B cell (primary cell): Measurements from ENCODE around the gene RABL3.

Experiments used
- CTCF ChIP-seq: fragments of 200-600 bp; IDR thresholded peaks from one replicate; pipeline ENCODE4 v1.8.0; 2022; ENCODE audit warnings: antibody characterized with exemption, mild to moderate bottlenecking
- EZH2 ChIP-seq: IDR thresholded peaks from 2 replicates; pipeline ENCODE4 v1.6.1; 2012; ENCODE audit warnings: borderline replicate concordance, low read depth, mild to moderate bottlenecking, moderate library complexity, low read length; ENCODE audit not compliant: insufficient read depth, poor library complexity, severe bottlenecking

- TF ChIP-seq CTCF, result no peak
- TF ChIP-seq EZH2, result no peak
These were observed 97.1 kb downstream of the RABL3 start for GRCh38 chr3:120645083-120645845.
